Endothelial cell (in vitro differentiated cells): ENCODE results near the gene ZC3H11A. TPM values are rescaled to one million over a fixed set of nuclear protein-coding genes. Genes with fewer than 3 reads are reported as not detected.
"Not testable (repeated sequence)": the region's sequence is repeated elsewhere in the genome, so short reads cannot be mapped to it uniquely, and the experiment has no call there.

Experiments used
- DNase-seq: peaks from one replicate; pipeline ENCODE4 v3.0.0; 2021; ENCODE audit warnings: low spot score
- H3K27ac Mint-ChIP-seq: one replicate; pipeline ENCODE4 v1.8.0; 2021; ENCODE audit warnings: mixed read lengths, inconsistent platforms; ENCODE audit not compliant: unreplicated experiment
- H3K27me3 Mint-ChIP-seq: one replicate; pipeline ENCODE4 v1.8.0; 2021; ENCODE audit warnings: mild to moderate bottlenecking, moderate library complexity, mixed read lengths, inconsistent platforms; ENCODE audit not compliant: unreplicated experiment
- H3K36me3 Mint-ChIP-seq: one replicate; pipeline ENCODE4 v1.8.0; 2021; ENCODE audit warnings: mild to moderate bottlenecking, low read depth, mixed read lengths, inconsistent platforms; ENCODE audit not compliant: unreplicated experiment
- H3K4me1 Mint-ChIP-seq: one replicate; pipeline ENCODE4 v1.8.0; 2021; ENCODE audit warnings: mild to moderate bottlenecking, mixed read lengths, inconsistent platforms; ENCODE audit not compliant: unreplicated experiment
- H3K4me3 Mint-ChIP-seq: one replicate; pipeline ENCODE4 v1.8.0; 2021; ENCODE audit warnings: mild to moderate bottlenecking, mixed read lengths, inconsistent platforms; ENCODE audit not compliant: unreplicated experiment
- H3K9me3 Mint-ChIP-seq: one replicate; pipeline ENCODE4 v1.8.0; 2021; ENCODE audit warnings: mixed read lengths, inconsistent platforms; ENCODE audit not compliant: unreplicated experiment
- long read RNA-seq: library from polyadenylated mRNA; unstranded; transcript quantifications from one replicate; pipeline ENCODE4 v2.0.0, GENCODE V29; 2020; ENCODE audit not compliant: unreplicated experiment
- total RNA-seq: library from RNA; stranded (reverse); fragmentation: NEBNext Ultra II Directional; extraction: Animal tissue kit (Norgen Biotek cat#: 25700); gene quantifications from one replicate; pipeline ENCODE4 v1.2.1, GENCODE V29; 2021; ENCODE audit not compliant: unreplicated experiment
- TF ChIP-seq, protein P1 (sequence below): fragments of 200-600 bp; sonication (generic); IDR thresholded peaks from one replicate; pipeline ENCODE4 v1.5.0; 2021; ENCODE audit warnings: antibody characterized with exemption; ENCODE audit not compliant: unreplicated experiment

Gene ZC3H11A
- total RNA-seq: 85.9 TPM
- long read RNA-seq, partial matches to known transcripts: 6 of 8 reads
- long read RNA-seq, other reads (novel, unspliced or antisense): 2 of 8 reads

DNA sequence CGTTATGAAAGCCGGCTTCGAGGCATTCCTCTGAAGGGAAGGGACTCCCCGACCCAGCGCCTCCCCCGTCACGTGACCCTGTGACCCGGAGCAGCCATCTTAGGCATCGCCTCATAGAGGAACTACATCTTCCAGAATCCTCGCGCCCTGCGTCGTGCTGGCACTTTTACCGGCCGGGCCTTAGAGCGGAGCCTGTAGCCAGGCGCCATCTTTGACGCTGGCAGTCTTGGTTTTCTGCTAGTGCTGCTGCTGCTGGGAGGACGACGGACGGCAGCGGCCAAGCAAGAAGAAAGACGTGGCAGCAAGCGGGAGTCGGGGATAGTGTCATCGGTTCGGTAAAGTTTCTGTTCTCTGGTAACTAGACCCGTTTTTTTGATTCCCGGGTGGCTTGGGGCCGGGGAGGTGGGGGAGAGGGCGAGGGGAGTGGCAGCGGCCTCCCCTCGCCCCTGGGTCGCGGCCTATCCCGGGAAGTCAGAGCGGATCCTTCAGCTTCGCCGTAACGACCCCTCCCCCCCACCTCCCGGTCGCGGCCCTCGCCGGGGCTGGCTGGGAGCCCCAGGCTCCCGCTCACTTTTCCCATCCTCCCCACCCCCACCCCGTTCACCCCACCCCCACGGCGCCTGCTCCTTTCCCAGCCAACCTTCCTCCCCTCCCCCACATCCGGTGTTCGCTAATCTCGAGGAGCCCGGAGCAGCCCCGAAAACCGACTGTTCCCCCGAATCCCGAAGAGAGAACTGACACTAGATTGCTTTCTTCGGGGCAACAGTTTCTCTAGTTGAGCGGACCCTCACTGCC lies at the start of gene ZC3H11A, which contains the start of gene ZBED6:
Gene ZC3H11A, plus strand, starts transcription at position 183 of the 795 bp plus-strand sequence. CDS start 21,448 bp downstream, outside the sequence.
Gene ZBED6, plus strand, starts transcription at position 183 of the 795 bp plus-strand sequence. CDS start 1,900 bp downstream, outside the sequence.
- Mint-ChIP-seq H3K36me3 (peaks cover 25% of the 10 kb centered on the region), H3K9me3 (no peaks in the 10 kb centered on the region), H3K27me3 (peaks cover 9% of the 10 kb centered on the region), H3K4me1 (peaks cover 37% of the 10 kb centered on the region), H3K27ac (peak within 1 kb of the TSS; percentile 100), H3K4me3 (peak within 1 kb of the TSS; percentile 100)
- peak; percentile 95 for DNase-seq
- TF ChIP-seq, protein P1, sequence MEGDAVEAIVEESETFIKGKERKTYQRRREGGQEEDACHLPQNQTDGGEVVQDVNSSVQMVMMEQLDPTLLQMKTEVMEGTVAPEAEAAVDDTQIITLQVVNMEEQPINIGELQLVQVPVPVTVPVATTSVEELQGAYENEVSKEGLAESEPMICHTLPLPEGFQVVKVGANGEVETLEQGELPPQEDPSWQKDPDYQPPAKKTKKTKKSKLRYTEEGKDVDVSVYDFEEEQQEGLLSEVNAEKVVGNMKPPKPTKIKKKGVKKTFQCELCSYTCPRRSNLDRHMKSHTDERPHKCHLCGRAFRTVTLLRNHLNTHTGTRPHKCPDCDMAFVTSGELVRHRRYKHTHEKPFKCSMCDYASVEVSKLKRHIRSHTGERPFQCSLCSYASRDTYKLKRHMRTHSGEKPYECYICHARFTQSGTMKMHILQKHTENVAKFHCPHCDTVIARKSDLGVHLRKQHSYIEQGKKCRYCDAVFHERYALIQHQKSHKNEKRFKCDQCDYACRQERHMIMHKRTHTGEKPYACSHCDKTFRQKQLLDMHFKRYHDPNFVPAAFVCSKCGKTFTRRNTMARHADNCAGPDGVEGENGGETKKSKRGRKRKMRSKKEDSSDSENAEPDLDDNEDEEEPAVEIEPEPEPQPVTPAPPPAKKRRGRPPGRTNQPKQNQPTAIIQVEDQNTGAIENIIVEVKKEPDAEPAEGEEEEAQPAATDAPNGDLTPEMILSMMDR: no peak

GRCh38 chr1:203746281-203746680 lies 49.1 kb upstream of the ZC3H11A start:
- H3K36me3 Mint-ChIP-seq: peaks cover 5% of the 10 kb centered on the region
- H3K4me1 Mint-ChIP-seq: peaks cover 30% of the 10 kb centered on the region
- TF ChIP-seq, protein P1: no peak
- peaks cover 7% of the 10 kb centered on the region for H3K27me3 Mint-ChIP-seq
- no peaks in the 10 kb centered on the region for H3K9me3 Mint-ChIP-seq
- peak overlapping the region; percentile 28 for H3K4me3 Mint-ChIP-seq
- DNase-seq: no peak
- no peak overlapping the region for H3K27ac Mint-ChIP-seq

- Mint-ChIP-seq H3K4me3 (no peak overlapping the region), H3K36me3 (peaks cover 4% of the 10 kb centered on the region), H3K4me1 (no peaks in the 10 kb centered on the region), H3K27ac (no peak overlapping the region), H3K9me3 (no peaks in the 10 kb centered on the region), H3K27me3 (peaks cover 2% of the 10 kb centered on the region)
- TF ChIP-seq, protein P1: no peak
- no peak for DNase-seq
These were observed 44.4 kb upstream of the ZC3H11A start for GRCh38 chr1:203751051-203751450.

GRCh38 chr1:203751618-203752361 lies 43.6 kb upstream of the ZC3H11A start:
- H3K4me3 Mint-ChIP-seq, H3K4me1 Mint-ChIP-seq, H3K27me3 Mint-ChIP-seq: not testable (repeated sequence)

GRCh38 chr1:203754455-203754864 lies 41.0 kb upstream of the ZC3H11A start:
- no peaks in the 10 kb centered on the region for H3K4me1 Mint-ChIP-seq
- no peak overlapping the region for H3K4me3 Mint-ChIP-seq
- DNase-seq: no peak
- H3K27me3 Mint-ChIP-seq: no peaks in the 10 kb centered on the region
- TF ChIP-seq, protein P1: no peak
- no peaks in the 10 kb centered on the region for H3K36me3 Mint-ChIP-seq
- H3K27ac Mint-ChIP-seq: peak overlapping the region; percentile 87
- H3K9me3 Mint-ChIP-seq: no peaks in the 10 kb centered on the region

More at GRCh38 chr1:203751618-203752361, 43.6 kb upstream of the ZC3H11A start:
- H3K27ac Mint-ChIP-seq, H3K36me3 Mint-ChIP-seq, DNase-seq, H3K9me3 Mint-ChIP-seq: not testable (repeated sequence)
